Epidermal melanocyte (primary cell): Measurements from ENCODE around the gene LTC4S.
"Not testable (repeated sequence)": the region's sequence is repeated elsewhere in the genome, so short reads cannot be mapped to it uniquely, and the experiment has no call there.

Source experiments
- DNase-seq: peaks from one replicate; pipeline ENCODE4 v3.0.0; 2011; ENCODE audit warnings: low spot score; ENCODE audit not compliant: insufficient read length

Gene LTC4S

DNA sequence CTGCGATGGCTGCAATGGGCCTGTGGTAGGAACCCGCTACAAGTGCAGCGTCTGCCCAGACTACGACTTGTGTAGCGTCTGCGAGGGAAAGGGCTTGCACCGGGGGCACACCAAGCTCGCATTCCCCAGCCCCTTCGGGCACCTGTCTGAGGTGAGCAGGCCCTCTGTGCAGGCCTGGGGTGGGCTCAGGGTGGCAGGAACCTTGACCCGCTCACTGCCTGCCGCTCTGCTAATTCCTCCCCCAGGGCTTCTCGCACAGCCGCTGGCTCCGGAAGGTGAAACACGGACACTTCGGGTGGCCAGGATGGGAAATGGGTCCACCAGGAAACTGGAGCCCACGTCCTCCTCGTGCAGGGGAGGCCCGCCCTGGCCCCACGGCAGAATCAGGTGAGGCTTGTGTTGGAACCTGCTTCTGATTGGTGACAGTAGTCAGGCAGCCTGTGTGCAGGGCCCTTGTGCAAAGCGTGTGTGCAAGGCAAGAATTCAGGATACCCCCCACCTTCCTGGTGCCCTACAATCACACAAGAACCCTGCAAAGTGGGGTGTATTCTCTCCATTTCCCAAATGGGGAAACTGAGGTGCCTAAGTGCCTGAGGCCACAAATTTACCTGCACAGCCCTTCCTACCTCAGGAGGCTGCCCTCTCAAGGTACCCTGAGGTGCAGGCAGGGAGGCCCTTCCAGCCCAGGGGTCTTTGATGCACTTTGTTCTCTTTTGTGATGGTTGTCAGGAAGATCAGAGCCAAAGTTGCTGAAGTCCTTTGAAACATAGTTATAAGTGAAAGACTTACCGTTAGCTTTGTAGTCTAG lies 30.4 kb downstream of the LTC4S start:
- DNase-seq, result no peak

DNA sequence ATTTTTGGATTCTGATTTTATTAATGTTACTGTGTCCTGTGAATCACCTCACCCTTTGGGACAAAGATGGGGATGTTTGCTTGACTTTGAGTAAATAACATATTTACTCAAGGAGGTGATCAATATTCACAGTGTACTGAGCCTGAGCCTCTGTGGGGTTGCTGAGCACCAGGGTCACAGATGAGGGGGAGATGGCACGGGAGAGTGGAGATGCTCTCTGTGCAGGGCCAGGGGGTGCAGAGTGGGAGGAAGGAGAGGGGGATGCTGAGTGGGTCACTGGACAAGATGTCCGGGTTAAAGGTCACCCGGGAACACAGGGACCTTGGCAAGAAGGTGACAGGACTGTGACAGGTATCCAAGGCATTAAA lies 30.9 kb downstream of the LTC4S start:
- DNase-seq, result no peak

DNA sequence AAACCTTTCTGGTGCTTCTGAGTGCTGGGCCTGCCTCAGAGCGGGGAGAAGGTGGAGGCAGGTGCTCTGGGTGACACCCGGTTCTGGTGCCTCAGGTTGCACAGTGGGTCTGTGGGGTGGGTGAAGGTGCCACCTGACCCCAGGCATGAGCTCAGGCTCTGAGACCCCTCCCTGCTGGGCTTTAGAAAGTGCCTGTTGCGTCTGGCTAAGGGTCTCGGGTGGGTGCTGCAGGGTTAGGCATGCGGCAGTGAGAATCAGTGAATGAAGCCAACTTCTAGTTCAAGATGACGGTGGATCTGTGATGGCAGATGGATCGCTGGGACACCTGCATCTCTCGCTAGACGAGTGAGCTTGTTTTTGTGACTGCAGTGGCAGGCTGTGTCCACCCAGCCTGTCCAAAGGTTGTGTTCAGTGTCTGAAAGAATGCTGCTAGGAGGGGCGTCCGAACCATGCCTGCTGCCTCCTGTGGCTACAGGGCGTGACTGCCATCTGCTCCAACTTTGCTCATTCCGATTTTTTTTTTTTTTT lies 31.9 kb downstream of the LTC4S start:
- DNase-seq, result no peak

DNA sequence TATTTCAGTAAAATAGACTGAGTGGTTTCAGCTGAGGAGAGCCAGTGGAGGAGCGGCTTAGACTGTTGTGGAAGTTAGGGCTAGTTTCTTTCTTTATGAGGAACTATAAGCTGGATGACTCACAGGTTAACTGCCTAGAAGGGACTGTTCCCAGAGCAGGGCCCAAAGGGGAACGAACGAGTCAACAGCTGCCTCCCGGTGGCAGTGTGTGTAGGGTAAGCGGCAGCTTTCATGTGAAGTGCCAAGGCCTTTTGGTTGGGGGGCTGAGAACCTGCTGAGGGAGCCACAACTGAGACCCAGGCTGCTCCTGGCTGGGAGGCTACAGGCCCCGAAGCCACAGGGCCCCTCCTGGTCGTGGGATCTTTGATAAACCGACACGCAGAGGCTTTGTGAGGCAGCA lies 33.9 kb downstream of the LTC4S start:
- DNase-seq, result no peak

DNA sequence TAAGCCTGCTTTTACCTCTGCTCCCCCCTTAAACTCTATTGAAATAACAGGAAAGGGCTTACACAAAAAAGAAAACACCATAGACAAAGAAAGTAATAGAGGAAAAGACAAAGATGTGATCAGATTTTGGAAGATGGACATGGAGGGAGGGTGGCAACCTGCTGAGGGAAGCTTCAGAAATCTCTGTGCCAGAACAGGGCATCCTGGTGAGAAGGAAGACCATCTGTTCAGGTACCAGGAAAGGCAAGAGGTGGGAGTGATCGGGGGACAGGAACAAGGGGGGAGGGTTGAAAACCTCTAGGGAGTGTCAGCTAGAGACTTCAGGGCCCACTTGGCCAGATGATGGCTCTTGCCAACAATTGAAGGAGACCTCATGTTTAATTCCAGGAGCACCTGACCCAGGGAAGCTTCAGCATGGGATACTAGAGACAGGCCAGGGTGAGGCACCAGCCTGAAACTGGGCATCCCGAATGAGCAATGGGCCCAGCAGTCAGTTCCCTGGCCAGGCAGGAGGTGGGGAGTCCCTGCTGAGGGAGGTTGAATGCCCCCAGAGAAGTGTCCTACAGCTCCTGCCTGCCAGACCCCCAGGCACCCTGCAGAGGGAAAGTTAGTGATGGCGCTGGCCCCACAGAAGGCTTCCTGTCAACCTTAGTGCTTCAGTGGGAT lies 35.1 kb downstream of the LTC4S start:
- no peak for DNase-seq

DNA sequence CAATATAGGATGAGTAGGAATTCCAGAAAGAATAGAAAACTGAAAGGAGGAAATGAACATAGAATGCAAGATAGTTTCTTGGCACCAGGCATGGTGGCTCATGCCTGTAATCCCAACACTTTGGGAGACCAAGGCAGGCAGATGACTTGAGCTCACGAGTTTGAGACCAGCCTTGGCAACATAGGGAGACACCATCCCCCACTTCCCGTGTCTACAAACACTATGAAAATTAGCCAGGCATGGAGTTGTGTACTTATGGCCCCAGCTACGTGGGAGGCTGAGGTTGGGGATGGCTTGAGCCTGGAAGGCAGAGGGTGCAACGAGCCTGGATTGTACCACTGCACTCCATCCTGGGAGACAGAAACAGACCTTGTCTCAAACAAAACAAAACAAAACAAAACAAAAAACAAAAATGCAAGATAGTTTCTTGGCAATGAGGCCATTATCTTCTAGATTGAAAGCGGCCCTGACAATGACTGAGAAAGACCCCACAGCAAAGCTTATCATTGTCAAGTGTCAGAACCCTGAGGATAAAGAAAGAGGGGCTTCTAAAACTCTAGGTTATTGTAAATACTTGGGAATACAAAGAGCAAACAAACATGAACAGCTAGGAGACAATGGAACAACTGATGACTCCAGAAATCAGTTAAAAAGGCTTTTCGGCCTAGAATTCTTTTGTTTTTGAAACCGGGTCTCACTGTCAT lies 36.1 kb downstream of the LTC4S start:
- DNase-seq, result no peak

DNA sequence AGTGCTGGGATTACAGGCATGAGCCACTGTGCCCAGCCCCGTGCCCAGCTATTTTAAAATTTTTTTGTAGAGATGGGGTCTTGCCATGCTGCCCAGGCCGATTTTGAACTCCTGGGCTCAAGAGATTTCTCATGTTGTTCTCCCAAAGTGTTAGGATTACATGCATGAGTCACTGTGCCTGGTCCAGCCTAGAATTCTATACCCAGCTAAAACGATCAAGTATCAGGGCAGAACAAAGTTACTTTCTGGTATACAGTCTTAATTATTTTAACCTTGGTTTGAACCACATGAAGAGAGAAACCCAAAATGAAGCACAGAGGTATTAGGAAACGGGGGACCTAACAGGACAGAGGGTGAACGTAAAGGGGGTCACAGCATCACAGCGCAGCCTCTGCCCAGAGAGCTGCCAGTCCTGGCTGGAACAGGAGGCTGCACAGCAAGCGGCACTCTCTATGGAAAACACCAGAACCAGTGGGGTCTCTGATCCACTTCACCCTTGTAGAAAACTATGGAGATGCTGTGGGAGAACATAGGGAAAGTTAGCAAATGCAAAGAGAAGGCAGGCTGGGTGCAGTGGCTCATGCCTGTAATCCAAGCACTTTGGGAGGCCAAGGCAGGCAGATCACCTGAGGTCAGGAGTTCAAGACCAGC lies 37.2 kb downstream of the LTC4S start:
- no peak for DNase-seq

DNA sequence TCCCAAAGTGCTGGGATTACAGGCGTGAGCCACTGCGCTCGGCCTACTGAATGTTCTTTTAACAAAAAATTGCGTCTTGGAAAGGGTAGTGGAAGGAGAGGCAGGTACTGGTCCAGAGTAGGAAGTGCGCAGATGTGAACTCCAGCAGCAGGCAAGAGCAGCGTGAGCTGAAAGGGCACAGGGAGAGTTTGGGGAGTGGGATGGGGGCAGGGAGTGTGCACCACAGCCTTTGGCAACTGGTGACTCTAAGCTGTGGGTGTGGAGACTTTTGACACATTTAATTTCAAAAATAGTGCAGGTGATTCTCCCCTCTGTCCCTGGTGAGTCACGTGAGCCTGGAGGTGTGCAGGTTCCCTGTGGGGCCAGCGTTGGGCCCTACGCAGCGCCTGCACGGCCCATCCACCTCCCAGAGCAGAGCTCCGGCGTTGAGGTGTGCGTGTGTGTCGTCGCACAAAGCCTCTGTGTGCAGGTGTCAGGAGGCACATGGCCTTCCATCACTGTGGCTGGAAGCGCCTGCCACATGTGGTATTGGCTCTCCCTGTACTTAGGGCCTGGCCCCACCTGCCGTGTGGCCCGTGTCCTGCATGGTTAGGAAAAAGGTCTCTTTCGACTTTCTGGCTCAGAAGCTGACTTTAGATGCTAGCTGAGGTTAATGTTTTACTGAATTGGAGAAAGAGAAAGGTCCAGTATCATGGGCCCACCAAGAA lies 38.4 kb downstream of the LTC4S start:
- DNase-seq, result no peak

DNA sequence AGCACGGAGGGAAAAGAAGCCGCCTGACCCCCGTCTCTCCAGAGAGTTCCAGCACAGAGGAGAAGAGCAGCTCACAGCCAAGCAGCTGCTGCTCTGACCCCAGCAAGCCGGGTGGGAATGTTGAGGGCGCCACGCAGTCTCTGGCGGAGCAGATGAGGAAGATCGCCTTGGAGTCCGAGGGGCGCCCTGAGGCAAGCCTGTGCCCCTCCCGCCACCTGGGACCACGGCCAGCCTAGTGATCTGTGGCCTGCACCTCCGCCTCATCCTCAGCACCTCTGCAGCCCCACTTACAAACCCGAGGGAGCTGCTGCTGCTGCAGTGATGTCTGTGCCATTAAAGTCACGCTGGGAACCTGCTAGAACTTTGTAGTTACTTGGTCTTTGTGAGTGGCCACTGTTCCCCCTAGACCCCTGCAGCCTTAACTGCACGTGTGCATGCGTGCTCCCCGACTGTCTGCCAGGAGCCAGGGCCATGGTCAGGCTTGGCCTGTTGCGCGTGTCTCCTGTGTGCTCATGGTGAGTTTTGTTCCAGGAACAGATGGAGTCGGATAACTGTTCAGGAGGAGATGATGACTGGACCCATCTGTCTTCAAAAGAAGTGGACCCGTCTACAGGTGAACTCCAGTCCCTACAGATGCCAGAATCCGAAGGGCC lies 39.4 kb downstream of the LTC4S start:
- DNase-seq, result no peak

DNA sequence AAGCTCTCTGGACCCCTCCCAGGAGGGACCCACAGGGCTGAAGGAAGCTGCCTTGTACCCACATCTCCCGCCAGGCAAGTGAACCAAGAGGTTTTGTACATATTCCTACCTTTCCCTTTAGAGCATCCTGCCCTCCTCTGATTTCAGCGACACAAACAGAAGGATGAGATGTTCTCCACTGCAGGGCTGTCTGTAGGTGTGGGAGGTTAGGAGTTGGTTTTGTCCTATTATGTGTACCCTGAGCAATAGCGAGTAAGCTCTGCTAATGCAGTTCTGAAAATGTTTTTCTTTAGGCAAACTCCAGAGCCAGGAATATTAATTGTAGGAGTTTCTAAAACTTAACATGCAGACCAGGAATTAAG lies 39.9 kb downstream of the LTC4S start:
- no peak for DNase-seq

DNA sequence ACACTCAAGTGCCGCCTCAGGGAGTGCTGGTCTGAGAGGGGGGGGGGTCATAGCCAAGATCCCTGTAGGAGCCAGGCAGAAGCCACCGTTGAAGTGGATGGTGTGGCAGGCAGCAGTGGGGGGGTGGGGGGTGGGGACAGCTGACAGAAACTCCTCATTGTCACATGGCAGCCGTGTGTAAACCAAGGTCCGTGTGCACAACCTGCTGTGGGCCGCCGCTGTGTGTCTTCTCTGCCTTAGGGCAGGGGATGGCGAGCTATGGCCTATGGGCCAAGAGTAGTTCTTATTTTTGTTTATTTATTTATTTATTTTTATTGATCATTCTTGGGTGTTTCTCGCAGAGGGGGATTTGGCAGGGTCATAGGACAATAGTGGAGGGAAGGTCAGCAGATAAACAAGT lies 40.3 kb downstream of the LTC4S start:
- DNase-seq, result no peak

DNA sequence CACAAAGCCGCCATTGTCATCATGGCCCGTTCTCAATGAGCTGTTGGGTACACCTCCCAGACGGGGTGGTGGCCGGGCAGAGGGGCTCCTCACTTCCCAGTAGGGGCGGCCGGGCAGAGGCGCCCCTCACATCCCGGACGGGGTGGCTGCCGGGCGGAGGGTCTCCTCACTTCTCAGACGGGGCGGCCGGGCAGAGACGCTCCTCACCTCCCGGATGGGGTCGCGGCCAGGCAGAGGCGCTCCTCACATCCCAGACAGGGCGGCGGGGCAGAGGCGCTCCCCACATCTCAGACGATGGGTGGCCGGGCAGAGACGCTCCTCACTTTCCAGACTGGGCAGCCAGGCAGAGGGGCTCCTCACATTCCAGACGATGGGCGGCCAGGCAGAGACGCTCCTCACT lies 41.1 kb downstream of the LTC4S start:
- not testable (repeated sequence) for DNase-seq

DNA sequence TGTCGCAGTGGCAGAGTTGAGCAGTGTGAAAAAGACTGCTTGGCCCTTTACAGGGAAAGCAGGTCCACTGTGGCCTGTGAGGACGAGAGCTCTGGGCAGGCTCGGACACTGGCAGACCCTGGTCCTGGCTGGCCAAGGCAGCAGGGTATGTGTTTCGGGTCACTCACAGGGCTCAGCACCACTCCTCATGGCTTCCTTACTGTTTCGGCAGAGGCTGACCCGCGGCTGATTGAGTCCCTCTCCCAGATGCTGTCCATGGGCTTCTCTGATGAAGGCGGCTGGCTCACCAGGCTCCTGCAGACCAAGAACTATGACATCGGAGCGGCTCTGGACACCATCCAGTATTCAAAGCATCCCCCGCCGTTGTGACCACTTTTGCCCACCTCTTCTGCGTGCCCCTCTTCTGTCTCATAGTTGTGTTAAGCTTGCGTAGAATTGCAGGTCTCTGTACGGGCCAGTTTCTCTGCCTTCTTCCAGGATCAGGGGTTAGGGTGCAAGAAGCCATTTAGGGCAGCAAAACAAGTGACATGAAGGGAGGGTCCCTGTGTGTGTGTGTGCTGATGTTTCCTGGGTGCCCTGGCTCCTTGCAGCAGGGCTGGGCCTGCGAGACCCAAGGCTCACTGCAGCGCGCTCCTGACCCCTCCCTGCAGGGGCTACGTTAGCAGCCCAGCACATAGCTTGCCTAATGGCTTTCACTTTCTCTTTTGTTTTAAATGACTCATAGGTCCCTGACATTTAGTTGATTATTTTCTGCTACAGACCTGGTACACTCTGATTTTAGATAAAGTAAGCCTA lies 42.6 kb downstream of the LTC4S start:
- DNase-seq, result no peak

DNA sequence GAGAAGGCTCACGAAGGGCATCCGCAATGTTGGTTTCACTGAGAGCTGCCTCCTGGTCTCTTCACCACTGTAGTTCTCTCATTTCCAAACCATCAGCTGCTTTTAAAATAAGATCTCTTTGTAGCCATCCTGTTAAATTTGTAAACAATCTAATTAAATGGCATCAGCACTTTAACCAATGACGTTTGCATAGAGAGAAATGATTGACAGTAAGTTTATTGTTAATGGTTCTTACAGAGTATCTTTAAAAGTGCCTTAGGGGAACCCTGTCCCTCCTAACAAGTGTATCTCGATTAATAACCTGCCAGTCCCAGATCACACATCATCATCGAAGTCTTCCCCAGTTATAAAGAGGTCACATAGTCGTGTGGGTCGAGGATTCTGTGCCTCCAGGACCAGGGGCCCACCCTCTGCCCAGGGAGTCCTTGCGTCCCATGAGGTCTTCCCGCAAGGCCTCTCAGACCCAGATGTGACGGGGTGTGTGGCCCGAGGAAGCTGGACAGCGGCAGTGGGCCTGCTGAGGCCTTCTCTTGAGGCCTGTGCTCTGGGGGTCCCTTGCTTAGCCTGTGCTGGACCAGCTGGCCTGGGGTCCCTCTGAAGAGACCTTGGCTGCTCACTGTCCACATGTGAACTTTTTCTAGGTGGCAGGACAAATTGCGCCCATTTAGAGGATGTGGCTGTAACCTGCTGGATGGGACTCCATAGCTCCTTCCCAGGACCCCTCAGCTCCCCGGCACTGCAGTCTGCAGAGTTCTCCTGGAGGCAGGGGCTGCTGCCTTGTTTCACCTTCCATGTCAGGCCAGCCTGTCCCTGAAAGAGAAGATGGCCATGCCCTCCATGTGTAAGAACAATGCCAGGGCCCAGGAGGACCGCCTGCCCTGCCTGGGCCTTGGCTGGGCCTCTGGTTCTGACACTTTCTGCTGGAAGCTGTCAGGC lies 43.6 kb downstream of the LTC4S start:
- no peak for DNase-seq

DNA sequence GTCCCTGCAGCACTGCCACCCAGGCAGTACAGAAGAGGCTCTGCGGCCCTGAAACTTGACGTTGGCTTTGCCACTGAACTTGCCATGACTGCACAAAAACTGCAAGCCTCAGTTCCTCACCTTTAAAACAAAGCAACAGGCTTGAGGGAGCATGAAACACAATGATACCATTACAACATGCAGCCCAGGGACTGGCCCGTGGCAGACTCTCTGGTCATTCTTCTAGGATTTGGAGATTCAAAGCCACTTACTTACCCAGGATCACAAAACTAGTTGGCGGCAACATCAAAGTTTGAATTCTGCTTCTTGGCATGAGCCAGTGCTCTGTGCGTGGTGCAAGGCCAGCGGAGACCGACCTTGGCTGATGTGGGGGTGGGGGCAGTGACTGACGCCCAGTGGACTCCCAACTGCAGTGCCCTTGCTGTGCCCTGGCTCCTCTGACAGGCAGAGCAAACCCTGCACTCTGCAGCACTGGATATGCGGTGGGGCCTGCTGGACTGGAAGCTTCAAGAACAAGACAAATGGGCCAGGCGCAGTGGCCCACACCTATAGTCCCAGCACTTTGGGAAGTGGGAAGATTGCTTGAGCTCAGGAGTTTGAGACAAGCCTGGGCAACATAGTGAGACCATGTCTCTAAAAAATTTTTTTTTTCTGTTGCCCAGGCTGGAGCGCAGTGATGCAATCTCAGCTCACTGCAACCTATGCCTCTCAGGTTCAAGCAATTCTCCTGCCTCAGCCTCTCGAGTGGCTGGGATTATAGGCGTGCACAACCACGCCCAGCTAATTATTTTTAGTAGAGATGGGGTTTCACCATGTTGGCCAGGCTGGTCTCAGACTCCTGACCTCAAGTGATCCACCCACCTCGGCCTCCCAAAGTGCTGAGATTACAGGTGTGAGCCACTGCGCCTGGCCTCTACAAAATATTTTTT lies 45.8 kb downstream of the LTC4S start:
- no peak for DNase-seq

DNA sequence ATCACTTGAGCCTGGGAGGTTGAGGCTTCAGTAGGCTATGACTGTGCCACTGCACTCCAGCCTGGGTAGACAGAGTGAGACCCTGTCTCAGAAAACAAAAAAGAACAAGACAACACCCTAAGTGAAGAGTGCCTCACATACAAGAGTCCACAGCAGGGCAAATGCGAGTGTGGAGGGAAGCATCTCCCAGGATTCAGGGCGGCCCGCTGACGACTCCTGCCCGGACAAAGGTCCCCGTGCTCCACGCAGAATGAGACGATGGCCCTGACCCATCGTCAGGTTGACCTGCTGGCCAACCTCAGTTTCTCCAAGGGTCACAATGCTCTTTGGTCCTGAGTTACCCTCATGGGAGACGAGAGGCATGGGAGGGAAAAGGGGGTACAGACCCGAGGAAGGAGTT lies 46.5 kb downstream of the LTC4S start:
- DNase-seq, result no peak

DNA sequence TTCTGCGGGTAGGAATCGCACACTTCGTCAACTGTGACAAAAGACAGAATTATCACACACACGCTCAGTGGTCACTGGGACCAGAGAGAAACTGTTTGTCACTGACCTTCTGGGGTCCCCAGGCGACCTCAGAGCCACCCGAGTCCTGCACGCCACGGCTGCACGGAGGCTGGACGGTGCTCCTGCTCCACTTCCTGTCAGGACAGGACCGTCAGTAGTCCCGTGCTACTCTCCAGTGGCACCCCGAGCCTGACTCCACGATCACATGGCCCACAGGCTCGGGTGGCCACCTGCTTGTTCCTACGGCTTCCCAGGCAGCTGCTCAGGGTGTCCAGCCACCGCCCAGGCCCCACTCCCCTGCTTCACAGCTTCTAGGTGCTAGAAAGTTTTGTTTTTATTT lies 47.0 kb downstream of the LTC4S start:
- DNase-seq, result no peak

DNA sequence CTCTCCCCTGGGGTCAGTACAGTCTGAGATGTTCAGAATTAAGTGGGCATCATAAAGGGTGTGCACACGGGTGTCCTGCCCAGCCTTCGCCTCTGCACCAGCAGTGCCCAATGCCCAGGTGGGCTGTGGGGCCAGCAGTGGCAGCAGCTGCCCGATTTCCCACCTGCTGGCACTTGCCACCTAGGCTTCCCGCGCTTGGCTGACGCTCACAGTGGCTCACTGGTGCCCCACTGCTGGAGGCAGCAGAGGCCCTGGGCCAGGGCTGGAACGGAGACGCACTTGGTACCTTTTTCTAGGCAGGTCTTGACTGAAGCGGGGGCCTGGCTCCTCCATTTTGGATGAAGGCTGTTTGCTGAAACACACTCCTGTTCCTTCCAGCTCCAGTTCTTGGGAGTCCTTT lies 47.8 kb downstream of the LTC4S start:
- no peak for DNase-seq
